Endothelial cell of umbilical vein (primary cell): ENCODE results near the gene FHOD3. TPM values are rescaled to one million over a fixed set of nuclear protein-coding genes. Genes with fewer than 3 reads are reported as not detected.

ENCODE experiments used
- BruUV-seq: library from RNA; stranded (reverse); fragments of 400-500 nt; replicated peaks from 2 replicates; lab custom pipeline; 2021; lab: Mats Ljungman, UMichigan
- CTCF ChIA-PET: fragments of 300-600, 350-600 bp; sonication (Branson Sonifier 250); formaldehyde crosslinking; loops from one replicate; lab custom pipeline; 2021; ENCODE audit warnings: antibody characterized with exemption, inconsistent platforms; lab: Charles Lee
- POLR2A ChIA-PET: fragments of 300-600, 350-600 bp; sonication (Branson Sonifier 250); formaldehyde crosslinking; loops from one replicate; lab custom pipeline; 2021; ENCODE audit warnings: antibody characterized with exemption, inconsistent platforms; lab: Charles Lee
- DNase-seq: peaks from one replicate; pipeline ENCODE4 v3.0.0-alpha.2; 2011; ENCODE audit warnings: low read depth, low spot score
- FAIRE-seq: peaks from 2 replicates; lab custom pipeline; 2011; peaks lifted over from hg19 to GRCh38; lab: Jason Lieb, UNC
- H2AFZ ChIP-seq: 2 replicates; pipeline ENCODE4 v1.6.0; 2012; ENCODE audit warnings: low read depth, low read length, control low read depth, inconsistent platforms
- H3K27ac ChIP-seq: 2 replicates; pipeline ENCODE4 v1.5.1; 2011; ENCODE audit warnings: low read depth, mild to moderate bottlenecking, control low read depth, low read length, moderate library complexity; ENCODE audit not compliant: insufficient read depth
- H3K27me3 ChIP-seq, 2 experiments: 2 replicates each; pipeline versions ENCODE4 v1.6.0 to v1.6.1; 2011; ENCODE audit warnings: low read length in 2 of 2, mixed read lengths in 1 of 2; ENCODE audit not compliant: control insufficient read depth in 2 of 2, insufficient read depth in 2 of 2
- H3K36me3 ChIP-seq, 2 experiments: 2 replicates in 1 of 2; 3 replicates in 1 of 2; pipeline ENCODE4 v1.5.1; 2011; ENCODE audit warnings: low read length in 2 of 2, mild to moderate bottlenecking in 1 of 2, moderate library complexity in 1 of 2; ENCODE audit not compliant: control insufficient read depth in 2 of 2, insufficient read depth in 2 of 2; ENCODE audit errors: extremely low read depth in 1 of 2
- H3K4me1 ChIP-seq: 3 replicates; pipeline ENCODE4 v1.5.1; 2011; ENCODE audit warnings: mild to moderate bottlenecking, low read length; ENCODE audit not compliant: control insufficient read depth, insufficient read depth; ENCODE audit errors: extremely low read depth
- H3K4me2 ChIP-seq: 2 replicates; pipeline ENCODE4 v1.6.1; 2011; ENCODE audit warnings: low read length, control low read depth, mixed read lengths; ENCODE audit not compliant: insufficient read depth
- H3K4me3 ChIP-seq, 3 experiments: fragments of 200-600 bp in 1 of 3; sonication (generic), shearing (Covaris generic) in 1 of 3; replicated peaks in 1 of 3; 2 replicates each; pipeline ENCODE4 v1.5.1; 2011 to 2016; ENCODE audit warnings: control low read depth in 3 of 3, low read length in 3 of 3, mild to moderate bottlenecking in 2 of 3, inconsistent platforms in 1 of 3, low read depth in 1 of 3, moderate library complexity in 1 of 3; ENCODE audit not compliant: insufficient read depth in 1 of 3
- H3K79me2 ChIP-seq: 2 replicates; pipeline ENCODE4 v1.6.0; 2012; ENCODE audit warnings: low read length, inconsistent platforms; ENCODE audit not compliant: control insufficient read depth, insufficient read depth
- H3K9ac ChIP-seq: replicated peaks from 2 replicates; pipeline ENCODE3; 2011; ENCODE audit warnings: low read length, control low read depth; ENCODE audit not compliant: insufficient read depth; ENCODE audit errors: extremely low read depth
- H3K9me1 ChIP-seq: replicated peaks from 3 replicates; pipeline ENCODE4 v1.6.0; 2011; ENCODE audit warnings: mild to moderate bottlenecking, low read length; ENCODE audit not compliant: control insufficient read depth, insufficient read depth; ENCODE audit errors: extremely low read depth
- H3K9me3 ChIP-seq: replicated peaks from 2 replicates; pipeline ENCODE4 v1.5.1; 2012; ENCODE audit warnings: low read length, inconsistent platforms; ENCODE audit not compliant: control insufficient read depth, insufficient read depth
- H4K20me1 ChIP-seq: replicated peaks from 2 replicates; pipeline ENCODE3; 2011; ENCODE audit warnings: mild to moderate bottlenecking, low read length; ENCODE audit not compliant: control insufficient read depth, insufficient read depth; ENCODE audit errors: extremely low read depth
- CTCF ChIP-seq, 2 donors: IDR thresholded peaks; 1 replicate in 1 of 2; 2 replicates in 1 of 2; pipeline ENCODE4 v1.5.1; 2011; ENCODE audit warnings: low read length in 2 of 2, mild to moderate bottlenecking in 2 of 2, moderate library complexity in 2 of 2, control low read depth in 1 of 2, inconsistent platforms in 1 of 2, low read depth in 1 of 2; ENCODE audit not compliant: insufficient read depth in 1 of 2; ENCODE audit errors: extremely low read depth in 1 of 2
- EZH2 ChIP-seq: IDR thresholded peaks from 2 replicates; pipeline ENCODE4 v1.6.1; 2012; ENCODE audit warnings: borderline replicate concordance, low read depth, mild to moderate bottlenecking, moderate library complexity, low read length, inconsistent platforms; ENCODE audit not compliant: severe bottlenecking
- FOS ChIP-seq: IDR thresholded peaks from 2 replicates; pipeline ENCODE4 v1.6.1; 2011; ENCODE audit warnings: mild to moderate bottlenecking, low read length, moderate library complexity, borderline replicate concordance; ENCODE audit not compliant: insufficient read depth
- GATA2 ChIP-seq: IDR thresholded peaks from 2 replicates; pipeline ENCODE4 v1.7.0; 2011; ENCODE audit warnings: low read depth, mild to moderate bottlenecking, moderate library complexity, mixed read lengths, low read length; ENCODE audit not compliant: insufficient read length, insufficient read depth
- JUN ChIP-seq: IDR thresholded peaks from 2 replicates; pipeline ENCODE4 v1.6.1; 2011; ENCODE audit warnings: borderline replicate concordance, low read depth; ENCODE audit not compliant: insufficient read length, insufficient read depth
- MAX ChIP-seq: IDR thresholded peaks from 2 replicates; pipeline ENCODE4 v1.6.1; 2011; ENCODE audit not compliant: insufficient read depth, insufficient read length
- MYC ChIP-seq: IDR thresholded peaks from one replicate; pipeline ENCODE4 v1.6.1; 2011; ENCODE audit warnings: mild to moderate bottlenecking, low read depth, low read length
- POLR2A ChIP-seq: IDR thresholded peaks from 2 replicates; pipeline ENCODE4 v1.6.1; 2012; ENCODE audit warnings: low read depth, mild to moderate bottlenecking, control low read depth, low read length
- POLR2AphosphoS5 ChIP-seq: IDR thresholded peaks from 2 replicates; pipeline ENCODE4 v1.6.1; 2012; ENCODE audit warnings: low read depth, mild to moderate bottlenecking, control low read depth, low read length, moderate library complexity; ENCODE audit not compliant: insufficient read depth
- dilution Hi-C: fragments of 300-500 bp; cut with MboI; formaldehyde crosslinking; loops from one replicate; pipeline ENCODE4 v1.15.0; 2019; ENCODE audit warnings: low sequenced_read_pairs; ENCODE audit not compliant: extremely low pct_ligation_motif_present
- intact Hi-C: fragments of 100-400 bp; cut with micrococcal nuclease; formaldehyde crosslinking; loops from one replicate; pipeline ENCODE4 v1.10.0; 2022
- polyA plus RNA-seq, 4 experiments: library from polyadenylated mRNA; depleted of rRNA in 3 of 4; stranded (reverse) in 3 of 4; unstranded in 1 of 4; fragments of >200 nt; gene quantifications; 2 replicates each; pipeline versions ENCODE4 v1.2.1 to v1.2.3, GENCODE V29; 2011 to 2012; ENCODE audit warnings: missing spikeins in 1 of 4
- total RNA-seq: library from RNA; stranded (reverse); gene quantifications from 2 replicates; pipeline ENCODE4 v1.2.3, GENCODE V29; 2021

FHOD3 gene
- total and polyA plus RNA-seq, 2 donors (not counting 3 experiments of a cell fraction or from before 2014, with no cell fraction given) = 0.06 to 1.5 TPM

GRCh38 chr18:36625386-36625785 lies 327.9 kb downstream of the FHOD3 start:
- H3K9ac ChIP-seq = no peak overlapping the region
- DNase-seq = no peak
- dilution Hi-C loops = no loop called here
- intact Hi-C loops = no loop called here
- no peaks in the 10 kb centered on the region for H3K79me2 ChIP-seq
- no peaks in the 10 kb centered on the region for H3K4me1 ChIP-seq
- no peak overlapping the region for H3K4me3 ChIP-seq
- no peak for FAIRE-seq
- H4K20me1 ChIP-seq = no peaks in the 10 kb centered on the region
- BruUV-seq = no TSS peak
- no peaks in the 10 kb centered on the region for H3K27me3 ChIP-seq
- no peaks in the 10 kb centered on the region for H3K9me1 ChIP-seq
- no peak overlapping the region for H3K4me2 ChIP-seq
- no peaks in the 10 kb centered on the region for H3K36me3 ChIP-seq
- TF ChIP-seq MYC = no peak
- TF ChIP-seq GATA2 = no peak
- TF ChIP-seq JUN = no peak
- TF ChIP-seq POLR2A = no peak
- TF ChIP-seq EZH2 = no peak
- TF ChIP-seq POLR2AphosphoS5 = no peak
- TF ChIP-seq MAX = no peak
- TF ChIP-seq FOS = no peak
- TF ChIP-seq CTCF (IDR thresholded peaks at IDR 0.05; ENCODE audit: extremely low read depth in 1 of 2, insufficient read depth in 1 of 2, low read depth in 1 of 2, low read length in 2 of 2) = no peak
- POLR2A ChIA-PET = no interaction called here
- CTCF ChIA-PET = no interaction called here
- no peak overlapping the region for H2AFZ ChIP-seq
- H3K9me3 ChIP-seq = no peaks in the 10 kb centered on the region
- no peak overlapping the region for H3K27ac ChIP-seq
